SW 1271 (cell line): ENCODE data around the gene PDCD11.
A peak's percentile ranks its signal among the peaks of the same experiment; 100 is the strongest.
"Not testable (repeated sequence)": the region's sequence is repeated elsewhere in the genome, so short reads cannot be mapped to it uniquely, and the experiment has no call there.

Experiments
- DNase-seq, 2 experiments: peaks; one replicate each; lab custom pipeline; 2025; lab: John Stamatoyannopoulos, UW

Gene PDCD11

DNA sequence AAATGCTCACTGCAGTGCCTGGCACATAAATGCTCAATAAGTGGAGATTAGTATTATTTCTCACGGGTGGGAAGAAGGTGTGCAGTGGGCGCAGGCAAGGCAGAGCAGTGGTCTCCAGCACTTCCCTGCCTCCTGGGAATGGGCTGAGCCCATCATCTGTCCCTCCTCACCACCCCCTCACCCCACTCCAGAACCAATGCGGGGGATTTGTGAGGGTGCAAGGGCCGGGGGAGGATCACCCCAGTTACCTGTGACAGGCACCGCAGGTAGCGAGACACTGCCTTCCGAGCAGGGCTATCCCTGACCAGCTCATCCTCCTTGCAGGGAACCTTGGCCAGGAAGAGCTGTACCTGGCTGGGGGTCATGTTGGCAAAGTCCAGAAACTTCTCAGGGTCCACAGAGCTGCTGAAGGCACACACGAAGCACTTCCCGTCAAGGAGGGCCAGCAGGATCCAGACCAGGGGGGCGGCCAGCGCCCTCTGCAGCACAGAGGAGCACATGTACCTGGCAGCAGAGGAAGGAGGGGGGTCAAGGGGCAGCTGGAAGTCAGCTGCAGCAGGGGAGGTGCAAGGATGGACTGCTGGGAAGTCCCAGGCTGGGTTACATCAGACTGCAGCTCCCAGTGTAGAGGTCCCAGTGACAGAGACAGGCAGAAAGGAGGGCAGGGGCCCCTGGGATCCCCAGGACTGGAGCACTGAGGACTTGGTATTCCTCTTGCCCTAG is 79.8 kb downstream of the PDCD11 start:
- no peak for DNase-seq

DNA sequence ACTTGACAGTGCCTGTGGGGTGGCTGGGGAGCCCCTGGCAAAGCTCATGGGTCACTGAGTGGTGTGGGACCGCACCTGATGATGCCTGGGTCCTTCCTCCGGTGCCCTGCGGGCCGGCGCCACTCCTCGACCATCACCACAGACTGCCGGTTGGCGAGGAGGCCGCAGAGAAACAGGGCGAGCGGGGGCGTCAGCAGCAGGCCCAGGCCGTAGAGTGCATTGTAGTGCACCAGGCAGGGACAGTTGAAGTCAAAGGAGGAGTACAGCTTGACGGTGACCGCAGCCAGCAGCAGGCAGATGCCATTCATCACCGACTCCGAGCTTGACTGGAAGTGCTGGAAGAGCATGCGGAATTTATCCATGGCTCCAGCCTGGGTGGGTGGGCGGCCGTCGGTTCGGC is 82.2 kb downstream of the PDCD11 start:
- no peak for DNase-seq

DNA sequence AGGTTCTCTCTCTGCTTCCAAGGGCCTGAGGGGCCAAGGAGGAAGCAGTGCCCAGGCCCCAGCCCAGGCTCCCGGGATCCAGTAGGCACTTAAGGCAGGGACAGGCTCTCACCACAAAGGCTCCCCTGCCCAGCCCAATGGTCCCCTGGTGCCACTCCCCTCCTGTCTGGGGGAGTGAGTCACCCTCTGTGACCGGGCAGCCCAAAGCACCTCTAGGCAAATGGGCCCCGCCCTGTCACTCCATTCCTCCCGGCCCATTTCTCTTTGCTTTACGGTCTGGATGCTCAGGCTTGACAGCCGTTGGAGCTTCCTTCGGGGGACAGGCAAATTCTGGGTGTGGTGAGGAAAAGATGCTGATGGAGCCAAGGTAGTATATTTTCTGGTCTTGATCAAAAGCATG is 82.7 kb downstream of the PDCD11 start, which contains the start of gene CALHM3:
Gene CALHM3, minus strand, starts transcription at position 106 of the 400 bp plus-strand sequence. CDS start 208 bp downstream, outside the sequence.
- no peak for DNase-seq

DNA sequence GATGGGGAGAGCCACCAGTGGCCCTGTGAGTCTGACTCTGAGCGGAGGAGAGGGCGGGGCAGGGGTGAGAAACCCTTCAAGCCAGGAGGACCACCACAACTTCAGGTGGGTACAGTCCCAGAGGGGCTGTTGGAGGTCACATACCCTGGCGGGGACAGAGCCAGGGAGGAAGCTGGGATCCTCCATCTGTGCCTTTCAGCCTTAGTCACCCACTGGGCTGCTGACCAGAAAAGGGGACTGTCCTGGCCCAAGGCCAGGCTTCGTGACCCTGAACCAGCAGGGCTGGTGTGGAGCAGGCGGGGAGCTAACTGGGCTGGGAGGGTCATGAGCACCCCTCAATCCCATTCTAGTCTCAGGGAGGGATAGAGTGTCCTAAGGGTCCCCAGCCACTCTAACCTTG is 84.1 kb downstream of the PDCD11 start:
- no peak for DNase-seq

DNA sequence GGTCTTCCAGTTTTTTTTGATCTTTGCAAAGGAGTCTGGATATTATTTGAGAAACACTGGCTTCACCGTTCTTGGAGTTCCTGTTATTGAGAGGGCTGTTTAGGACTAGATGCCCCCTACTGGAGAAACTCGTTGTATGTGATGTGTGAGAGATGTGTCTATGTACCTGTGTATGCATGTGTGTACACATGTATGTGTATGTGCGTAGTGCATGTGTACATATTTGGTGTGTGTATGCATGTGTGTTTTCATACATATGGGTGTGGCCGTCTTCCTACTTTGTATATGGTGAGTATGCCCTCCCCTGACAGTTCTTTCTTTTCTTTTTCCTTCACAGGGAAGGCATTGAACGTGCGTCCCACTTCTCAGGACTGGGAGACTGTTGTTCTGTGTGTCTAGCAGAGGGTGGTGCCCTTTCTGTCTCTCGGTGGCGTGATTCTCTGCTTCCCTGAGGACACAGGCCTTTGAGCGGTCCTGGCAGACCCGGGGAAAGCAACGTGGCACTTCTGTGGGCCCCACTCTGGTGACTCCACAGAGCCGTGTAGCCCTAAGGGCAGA is 85.6 kb downstream of the PDCD11 start:
- DNase-seq, result peak in 1 of 2 experiments; percentile 46

DNA sequence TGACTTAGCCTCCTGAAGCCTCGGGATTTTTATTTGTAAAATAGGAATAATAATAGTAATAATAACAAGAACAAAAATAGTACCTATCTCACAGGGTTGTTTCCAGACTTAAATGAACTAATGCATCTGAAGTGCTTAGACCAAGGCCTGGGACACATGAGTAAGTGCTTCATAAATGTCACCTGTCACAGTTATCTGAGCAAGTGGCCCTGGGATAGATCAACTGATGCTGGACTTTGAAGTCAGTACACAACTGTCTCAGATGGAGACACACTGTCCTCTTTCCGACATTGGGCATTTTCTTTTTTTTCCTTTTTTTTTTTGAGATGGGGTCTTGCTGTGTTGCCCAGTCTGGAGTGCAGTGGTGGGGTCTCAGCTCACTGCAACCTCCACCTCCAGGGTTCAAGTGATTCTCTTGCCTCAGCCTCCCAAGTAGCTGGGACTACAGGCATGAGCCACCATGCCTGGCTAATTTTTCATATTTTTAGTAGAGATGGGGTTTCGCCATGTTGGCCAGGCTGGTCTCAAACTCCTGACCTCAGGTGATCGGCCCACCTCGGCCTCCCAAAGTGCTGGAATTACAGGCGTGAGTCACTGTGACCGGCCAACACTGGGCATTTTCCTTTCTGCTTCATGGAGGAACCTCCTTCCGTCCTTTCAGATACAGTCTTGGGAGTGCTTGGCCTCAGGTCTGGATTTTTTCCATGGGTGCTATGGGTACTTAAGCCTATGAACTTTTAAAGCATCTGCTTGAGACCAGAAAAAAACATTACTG is 90.4 kb downstream of the PDCD11 start:
- not testable (repeated sequence) for DNase-seq

DNA sequence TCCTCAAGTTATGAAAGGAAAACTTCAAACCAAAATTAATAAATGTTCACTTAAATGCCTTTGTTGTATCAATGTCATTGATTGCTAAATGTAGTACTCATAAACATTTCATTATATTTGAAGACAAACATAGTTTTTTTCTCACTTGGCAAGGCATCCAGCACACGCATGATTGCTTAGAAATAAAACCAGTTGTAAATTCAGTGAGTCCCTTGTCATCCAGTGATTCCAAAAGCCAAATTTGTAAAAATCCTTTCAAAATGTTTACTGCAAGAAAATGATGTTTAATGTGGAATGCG is 90.9 kb downstream of the PDCD11 start:
- no peak for DNase-seq

DNA sequence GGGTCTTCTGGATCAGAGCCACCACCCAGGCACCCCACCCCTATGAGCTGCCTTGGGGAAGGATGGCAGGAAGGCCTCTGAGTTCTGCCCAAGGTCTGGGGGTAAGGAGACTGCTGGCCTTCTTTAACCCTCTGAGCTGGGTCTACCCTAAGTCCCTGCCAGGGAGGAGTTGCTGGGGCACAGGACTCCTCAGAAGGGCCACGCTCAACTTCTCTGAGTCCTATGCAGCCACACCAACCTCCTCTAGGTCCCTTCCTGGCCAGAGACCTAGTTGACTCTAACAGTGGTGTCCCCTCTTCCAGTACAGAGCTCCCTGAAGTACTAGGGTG is 94.5 kb downstream of the PDCD11 start:
- no peak for DNase-seq

DNA sequence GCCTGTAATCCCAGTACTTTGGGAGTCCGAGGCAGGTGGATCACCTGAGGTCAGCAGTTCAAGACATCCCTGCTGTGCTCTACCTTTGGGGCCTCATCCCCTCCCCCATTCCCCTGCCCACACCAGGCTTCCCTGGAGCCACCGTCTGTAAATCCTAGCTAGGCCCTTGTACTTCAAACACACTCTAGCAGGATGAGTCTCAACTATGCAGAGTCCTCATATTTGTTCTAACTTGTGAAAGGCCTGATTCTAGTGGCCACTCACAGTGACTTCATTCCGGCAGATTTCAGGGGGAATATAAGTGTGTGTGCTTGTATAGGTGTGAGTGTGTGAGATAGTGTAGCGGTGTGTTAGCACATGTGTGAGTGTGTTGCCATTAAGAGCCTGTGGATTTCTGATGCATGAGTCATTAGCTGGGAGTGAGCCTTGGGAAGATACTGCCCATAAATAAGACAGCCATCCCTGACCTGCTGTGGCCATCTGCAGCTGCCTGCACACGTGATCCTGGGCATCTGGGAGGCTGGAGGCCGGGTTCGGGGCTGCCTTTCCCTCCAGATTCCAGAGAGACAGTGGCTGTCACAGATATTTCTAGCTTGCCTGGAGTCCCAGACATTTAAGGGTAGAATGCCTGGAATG is 95.4 kb downstream of the PDCD11 start:
- DNase-seq, result peak in 1 of 2 experiments; percentile 61

DNA sequence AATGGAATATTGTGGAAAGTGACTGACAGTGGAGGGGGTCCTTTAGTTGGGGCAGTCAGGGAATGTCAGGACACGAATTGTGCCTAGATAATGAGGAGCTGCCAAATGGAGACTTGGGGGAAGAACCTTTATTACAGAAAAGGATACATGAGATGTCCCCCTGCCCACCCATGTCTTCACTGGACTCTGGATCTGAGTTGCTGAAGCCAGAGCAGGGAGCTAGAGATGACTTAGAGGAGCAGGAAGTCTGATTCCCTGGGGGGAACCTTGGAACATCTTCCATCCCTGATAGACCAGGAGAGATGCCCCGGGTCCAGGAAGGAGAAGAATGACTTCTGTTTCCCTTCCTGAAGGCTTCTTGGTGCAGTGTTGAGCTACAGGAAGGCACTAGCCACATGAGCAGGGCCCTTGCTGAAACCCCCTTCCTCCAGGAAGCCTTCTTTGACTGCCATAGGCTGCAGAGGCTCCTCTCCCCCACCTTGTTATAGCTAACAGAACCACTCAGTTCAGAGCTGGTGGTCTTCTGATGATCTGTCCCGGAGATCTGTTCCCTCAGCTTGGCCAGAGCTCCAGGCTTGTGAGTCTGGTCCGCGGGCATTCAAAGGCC is 96.3 kb downstream of the PDCD11 start:
- DNase-seq, result no peak

DNA sequence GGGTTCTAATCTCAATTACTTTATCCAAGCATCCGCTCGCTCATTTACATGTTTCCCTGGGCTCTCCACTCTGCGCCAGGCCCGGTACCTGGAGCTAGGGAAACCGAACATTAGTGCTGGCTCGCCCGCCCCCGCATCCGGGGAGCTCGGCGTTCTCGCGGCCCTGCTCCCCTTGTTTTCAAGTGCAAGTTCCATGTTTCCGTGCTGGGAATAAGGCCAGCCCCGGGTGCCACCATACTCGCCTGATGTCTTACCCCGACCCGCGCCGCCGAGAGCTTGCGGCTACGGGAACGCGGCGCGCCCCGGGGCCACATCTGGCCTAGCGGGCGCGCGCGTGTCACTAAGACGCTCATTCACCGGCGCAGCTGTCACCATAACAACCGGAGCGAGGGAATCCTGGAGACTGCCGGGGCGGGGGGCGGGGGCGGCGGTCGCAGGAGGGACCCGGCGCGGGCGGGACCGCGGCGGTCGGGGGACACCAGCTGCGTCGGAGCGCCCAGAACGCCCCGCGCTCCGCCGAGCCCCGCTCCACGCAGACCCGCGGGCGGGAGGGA is 97.0 kb downstream of the PDCD11 start, which contains the start of gene NEURL1:
Gene NEURL1, plus strand, starts transcription at position 344 of the 554 bp plus-strand sequence. CDS start 683 bp downstream, outside the sequence.
- no peak for DNase-seq

DNA sequence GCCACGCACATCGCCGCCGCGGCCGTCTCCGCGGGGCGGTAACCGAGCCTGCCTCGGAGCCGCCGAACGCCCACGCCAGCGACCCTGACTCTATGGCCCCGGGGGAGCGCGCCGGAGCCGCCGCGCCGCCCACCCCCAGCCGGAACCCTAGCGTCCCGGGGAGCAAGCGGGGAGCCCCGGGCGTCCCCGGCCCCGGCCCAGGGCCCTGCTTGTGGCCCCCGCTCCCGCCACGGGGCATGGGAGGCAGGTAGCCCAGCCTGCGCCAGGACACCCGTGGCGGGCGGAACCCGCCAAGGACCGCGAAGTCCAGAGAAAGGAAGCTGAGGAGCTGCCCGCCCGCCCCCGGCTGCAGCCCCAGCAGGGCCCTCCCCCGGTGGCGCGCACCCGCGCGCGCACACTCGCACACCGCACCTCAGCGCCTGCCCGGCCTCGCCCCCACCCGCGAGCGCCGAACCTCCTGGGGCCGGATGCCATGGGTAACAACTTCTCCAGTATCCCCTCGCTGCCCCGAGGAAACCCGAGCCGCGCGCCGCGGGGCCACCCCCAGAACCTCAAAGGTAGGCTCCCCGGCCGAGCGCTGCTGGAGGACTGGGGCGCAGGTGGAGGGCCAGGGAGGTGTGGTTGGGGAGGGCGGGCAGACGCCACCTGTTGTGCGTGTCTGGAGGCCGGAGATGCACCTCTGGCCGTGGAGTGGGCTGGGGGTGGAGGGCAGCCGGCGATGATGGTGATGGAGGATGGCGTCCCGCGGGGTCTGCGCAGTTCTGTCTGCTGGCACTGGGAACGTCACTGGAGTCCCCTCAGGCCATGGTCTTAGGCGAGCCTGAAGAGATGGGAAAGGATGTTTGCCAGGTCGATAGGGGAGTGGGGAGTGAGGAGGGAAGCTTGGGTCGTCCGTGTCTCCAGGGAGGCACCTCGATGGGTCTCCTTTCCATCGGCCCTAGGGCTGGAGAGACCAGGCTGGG is 97.8 kb downstream of the PDCD11 start:
- no peak for DNase-seq

DNA sequence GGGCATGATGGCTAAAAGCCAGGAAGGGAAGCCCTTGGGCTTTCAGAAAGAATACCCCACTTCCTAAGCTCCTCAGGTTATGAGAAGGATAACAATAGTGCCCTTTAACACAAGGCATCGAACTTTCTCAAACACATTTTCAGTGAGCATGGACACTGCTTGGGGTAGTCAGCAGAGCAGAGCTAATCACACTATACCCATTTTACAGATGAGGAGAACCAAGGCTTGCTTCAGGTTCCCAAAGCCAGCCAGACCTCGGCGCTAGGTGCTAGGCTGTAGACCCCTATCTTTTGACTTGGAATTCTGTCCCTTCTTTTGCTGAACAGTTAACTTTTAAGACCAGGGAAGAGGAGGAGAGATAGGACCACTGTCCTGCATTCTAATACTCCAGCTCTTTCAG is 98.9 kb downstream of the PDCD11 start:
- no peak for DNase-seq
